Endothelial cell of umbilical vein (primary cell): Measurements from ENCODE around the gene OSBPL6. TPM values are rescaled to one million over a fixed set of nuclear protein-coding genes. Genes with fewer than 3 reads are reported as not detected.
A peak's percentile ranks its signal among the peaks of the same experiment; 100 is the strongest.

ENCODE experiments used
- BruUV-seq: library from RNA; stranded (reverse); fragments of 400-500 nt; replicated peaks from 2 replicates; lab custom pipeline; 2021; lab: Mats Ljungman, UMichigan
- CTCF ChIA-PET: fragments of 300-600, 350-600 bp; sonication (Branson Sonifier 250); formaldehyde crosslinking; loops from one replicate; lab custom pipeline; 2021; ENCODE audit warnings: antibody characterized with exemption, inconsistent platforms; lab: Charles Lee
- POLR2A ChIA-PET: fragments of 300-600, 350-600 bp; sonication (Branson Sonifier 250); formaldehyde crosslinking; loops from one replicate; lab custom pipeline; 2021; ENCODE audit warnings: antibody characterized with exemption, inconsistent platforms; lab: Charles Lee
- DNase-seq: peaks from one replicate; pipeline ENCODE4 v3.0.0-alpha.2; 2011; ENCODE audit warnings: low read depth, low spot score
- FAIRE-seq: peaks from 2 replicates; lab custom pipeline; 2011; peaks lifted over from hg19 to GRCh38; lab: Jason Lieb, UNC
- H2AFZ ChIP-seq: 2 replicates; pipeline ENCODE4 v1.6.0; 2012; ENCODE audit warnings: low read depth, low read length, control low read depth, inconsistent platforms
- H3K27ac ChIP-seq: 2 replicates; pipeline ENCODE4 v1.5.1; 2011; ENCODE audit warnings: low read depth, mild to moderate bottlenecking, control low read depth, low read length, moderate library complexity; ENCODE audit not compliant: insufficient read depth
- H3K27me3 ChIP-seq, 2 experiments: 2 replicates each; pipeline versions ENCODE4 v1.6.0 to v1.6.1; 2011; ENCODE audit warnings: low read length in 2 of 2, mixed read lengths in 1 of 2; ENCODE audit not compliant: control insufficient read depth in 2 of 2, insufficient read depth in 2 of 2
- H3K36me3 ChIP-seq, 2 experiments: 2 replicates in 1 of 2; 3 replicates in 1 of 2; pipeline ENCODE4 v1.5.1; 2011; ENCODE audit warnings: low read length in 2 of 2, mild to moderate bottlenecking in 1 of 2, moderate library complexity in 1 of 2; ENCODE audit not compliant: control insufficient read depth in 2 of 2, insufficient read depth in 2 of 2; ENCODE audit errors: extremely low read depth in 1 of 2
- H3K4me1 ChIP-seq: 3 replicates; pipeline ENCODE4 v1.5.1; 2011; ENCODE audit warnings: mild to moderate bottlenecking, low read length; ENCODE audit not compliant: control insufficient read depth, insufficient read depth; ENCODE audit errors: extremely low read depth
- H3K4me2 ChIP-seq: 2 replicates; pipeline ENCODE4 v1.6.1; 2011; ENCODE audit warnings: low read length, control low read depth, mixed read lengths; ENCODE audit not compliant: insufficient read depth
- H3K4me3 ChIP-seq, 3 experiments: fragments of 200-600 bp in 1 of 3; sonication (generic), shearing (Covaris generic) in 1 of 3; replicated peaks in 1 of 3; 2 replicates each; pipeline ENCODE4 v1.5.1; 2011 to 2016; ENCODE audit warnings: control low read depth in 3 of 3, low read length in 3 of 3, mild to moderate bottlenecking in 2 of 3, inconsistent platforms in 1 of 3, low read depth in 1 of 3, moderate library complexity in 1 of 3; ENCODE audit not compliant: insufficient read depth in 1 of 3
- H3K79me2 ChIP-seq: 2 replicates; pipeline ENCODE4 v1.6.0; 2012; ENCODE audit warnings: low read length, inconsistent platforms; ENCODE audit not compliant: control insufficient read depth, insufficient read depth
- H3K9ac ChIP-seq: replicated peaks from 2 replicates; pipeline ENCODE3; 2011; ENCODE audit warnings: low read length, control low read depth; ENCODE audit not compliant: insufficient read depth; ENCODE audit errors: extremely low read depth
- H3K9me1 ChIP-seq: replicated peaks from 3 replicates; pipeline ENCODE4 v1.6.0; 2011; ENCODE audit warnings: mild to moderate bottlenecking, low read length; ENCODE audit not compliant: control insufficient read depth, insufficient read depth; ENCODE audit errors: extremely low read depth
- H3K9me3 ChIP-seq: replicated peaks from 2 replicates; pipeline ENCODE4 v1.5.1; 2012; ENCODE audit warnings: low read length, inconsistent platforms; ENCODE audit not compliant: control insufficient read depth, insufficient read depth
- H4K20me1 ChIP-seq: replicated peaks from 2 replicates; pipeline ENCODE3; 2011; ENCODE audit warnings: mild to moderate bottlenecking, low read length; ENCODE audit not compliant: control insufficient read depth, insufficient read depth; ENCODE audit errors: extremely low read depth
- EZH2 ChIP-seq: IDR thresholded peaks from 2 replicates; pipeline ENCODE4 v1.6.1; 2012; ENCODE audit warnings: borderline replicate concordance, low read depth, mild to moderate bottlenecking, moderate library complexity, low read length, inconsistent platforms; ENCODE audit not compliant: severe bottlenecking
- FOS ChIP-seq: IDR thresholded peaks from 2 replicates; pipeline ENCODE4 v1.6.1; 2011; ENCODE audit warnings: mild to moderate bottlenecking, low read length, moderate library complexity, borderline replicate concordance; ENCODE audit not compliant: insufficient read depth
- GATA2 ChIP-seq: IDR thresholded peaks from 2 replicates; pipeline ENCODE4 v1.7.0; 2011; ENCODE audit warnings: low read depth, mild to moderate bottlenecking, moderate library complexity, mixed read lengths, low read length; ENCODE audit not compliant: insufficient read length, insufficient read depth
- MYC ChIP-seq: IDR thresholded peaks from one replicate; pipeline ENCODE4 v1.6.1; 2011; ENCODE audit warnings: mild to moderate bottlenecking, low read depth, low read length
- POLR2A ChIP-seq: IDR thresholded peaks from 2 replicates; pipeline ENCODE4 v1.6.1; 2012; ENCODE audit warnings: low read depth, mild to moderate bottlenecking, control low read depth, low read length
- POLR2AphosphoS5 ChIP-seq: IDR thresholded peaks from 2 replicates; pipeline ENCODE4 v1.6.1; 2012; ENCODE audit warnings: low read depth, mild to moderate bottlenecking, control low read depth, low read length, moderate library complexity; ENCODE audit not compliant: insufficient read depth
- dilution Hi-C: fragments of 300-500 bp; cut with MboI; formaldehyde crosslinking; loops from one replicate; pipeline ENCODE4 v1.15.0; 2019; ENCODE audit warnings: low sequenced_read_pairs; ENCODE audit not compliant: extremely low pct_ligation_motif_present
- intact Hi-C: fragments of 100-400 bp; cut with micrococcal nuclease; formaldehyde crosslinking; loops from one replicate; pipeline ENCODE4 v1.10.0; 2022
- polyA plus RNA-seq, 4 experiments: library from polyadenylated mRNA; depleted of rRNA in 3 of 4; stranded (reverse) in 3 of 4; unstranded in 1 of 4; fragments of >200 nt; gene quantifications; 2 replicates each; pipeline versions ENCODE4 v1.2.1 to v1.2.3, GENCODE V29; 2011 to 2012; ENCODE audit warnings: missing spikeins in 1 of 4
- total RNA-seq: library from RNA; stranded (reverse); gene quantifications from 2 replicates; pipeline ENCODE4 v1.2.3, GENCODE V29; 2021
- TF ChIP-seq, protein P1 (sequence below): IDR thresholded peaks from 2 replicates; pipeline ENCODE4 v1.6.1; 2011; ENCODE audit not compliant: insufficient read depth, insufficient read length
- TF ChIP-seq, protein P2 (sequence below), 2 donors: IDR thresholded peaks; 1 replicate in 1 of 2; 2 replicates in 1 of 2; pipeline ENCODE4 v1.5.1; 2011; ENCODE audit warnings: low read length in 2 of 2, mild to moderate bottlenecking in 2 of 2, moderate library complexity in 2 of 2, control low read depth in 1 of 2, inconsistent platforms in 1 of 2, low read depth in 1 of 2; ENCODE audit not compliant: insufficient read depth in 1 of 2; ENCODE audit errors: extremely low read depth in 1 of 2

Gene OSBPL6
- total and polyA plus RNA-seq, 2 donors (not counting 3 experiments of a cell fraction or from before 2014, with no cell fraction given): 1.5 to 2.3 TPM

DNA sequence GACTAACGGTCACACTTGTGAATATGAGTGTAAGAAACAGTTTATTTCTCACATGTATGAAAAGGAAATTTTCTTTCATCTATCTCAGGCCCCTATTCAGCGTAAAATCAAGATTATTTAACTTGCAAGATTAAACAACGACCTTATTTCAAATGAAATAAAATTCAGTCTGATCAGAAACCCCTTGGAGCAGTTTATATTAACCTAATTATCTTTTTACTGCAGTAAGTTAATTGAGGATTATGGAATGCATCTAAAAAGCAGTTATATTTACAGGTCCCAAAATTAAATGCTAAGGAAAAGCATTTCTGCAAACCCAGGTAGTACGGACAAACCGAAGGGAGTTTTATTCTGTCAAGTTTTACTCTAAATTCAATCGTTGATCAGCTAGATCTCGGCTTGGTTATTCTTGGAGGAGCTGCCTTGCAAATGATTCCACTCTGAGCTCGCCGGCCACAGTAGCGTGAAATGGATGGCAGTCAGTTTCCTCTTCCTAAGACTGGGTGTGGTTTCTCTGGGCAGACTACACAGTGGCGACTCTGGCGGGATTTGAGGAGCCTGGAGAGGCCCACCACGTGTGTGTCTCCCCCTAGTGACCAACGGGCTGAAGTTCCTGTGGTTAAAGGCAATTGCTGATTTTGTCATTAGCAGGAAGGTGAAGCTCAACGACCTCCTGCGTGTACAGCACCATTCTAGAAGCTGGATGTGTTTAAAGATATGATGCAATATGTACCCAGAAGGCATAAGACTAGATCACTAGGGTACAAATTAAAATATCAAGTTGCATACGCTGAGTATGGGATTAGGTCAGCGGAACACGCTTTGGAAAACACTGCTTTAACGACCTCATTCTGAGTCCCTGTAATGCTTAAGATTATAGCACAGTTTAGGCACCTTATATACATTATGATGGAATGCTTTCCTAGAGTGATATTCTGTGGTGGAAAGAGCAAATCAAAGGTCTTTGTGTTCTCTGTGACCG lies 220.2 kb downstream of the OSBPL6 start:
- Histone ChIP-seq H3K4me2 (peak overlapping the region; percentile 93), H3K9me3 (no peaks in the 10 kb centered on the region), H2AFZ (peak overlapping the region; percentile 84), H3K9ac (peak overlapping the region; percentile 95), H3K36me3 (peaks cover 0 to 2% of the 10 kb centered on the region in 2 experiments), H3K79me2 (no peaks in the 10 kb centered on the region), H3K4me1 (peaks cover 13% of the 10 kb centered on the region), H3K9me1 (no peaks in the 10 kb centered on the region), H3K4me3 (peak overlapping the region; percentile 49 to 91 (median 69)), H3K27ac (peak overlapping the region; percentile 91), H4K20me1 (no peaks in the 10 kb centered on the region), H3K27me3 (no peaks in the 10 kb centered on the region)
- dilution Hi-C loops: no loop called here
- ChIA-PET CTCF (interaction anchor here (0.6 to 5.3 kb wide), 54 partner anchors 9 to 432 kb away, joined by 3 to 122 read pairs (median 5); partner anchors contain the start of genes PJVK, PLEKHA3, PRKRA and RBM45), POLR2A (interaction anchor here (0.5 to 2.7 kb wide), 6 partner anchors 10 to 303 kb away, joined by 3 to 15 read pairs (median 4); partner anchors contain the start of genes PJVK, PRKRA and RBM45)
- TF ChIP-seq EZH2 (no peak), POLR2AphosphoS5 (peak; percentile 54), POLR2A (peak; percentile 86), GATA2 (no peak), FOS (no peak), MYC (no peak)
- TF ChIP-seq, protein P1, sequence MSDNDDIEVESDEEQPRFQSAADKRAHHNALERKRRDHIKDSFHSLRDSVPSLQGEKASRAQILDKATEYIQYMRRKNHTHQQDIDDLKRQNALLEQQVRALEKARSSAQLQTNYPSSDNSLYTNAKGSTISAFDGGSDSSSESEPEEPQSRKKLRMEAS: peak; percentile 62
- TF ChIP-seq, protein P2, sequence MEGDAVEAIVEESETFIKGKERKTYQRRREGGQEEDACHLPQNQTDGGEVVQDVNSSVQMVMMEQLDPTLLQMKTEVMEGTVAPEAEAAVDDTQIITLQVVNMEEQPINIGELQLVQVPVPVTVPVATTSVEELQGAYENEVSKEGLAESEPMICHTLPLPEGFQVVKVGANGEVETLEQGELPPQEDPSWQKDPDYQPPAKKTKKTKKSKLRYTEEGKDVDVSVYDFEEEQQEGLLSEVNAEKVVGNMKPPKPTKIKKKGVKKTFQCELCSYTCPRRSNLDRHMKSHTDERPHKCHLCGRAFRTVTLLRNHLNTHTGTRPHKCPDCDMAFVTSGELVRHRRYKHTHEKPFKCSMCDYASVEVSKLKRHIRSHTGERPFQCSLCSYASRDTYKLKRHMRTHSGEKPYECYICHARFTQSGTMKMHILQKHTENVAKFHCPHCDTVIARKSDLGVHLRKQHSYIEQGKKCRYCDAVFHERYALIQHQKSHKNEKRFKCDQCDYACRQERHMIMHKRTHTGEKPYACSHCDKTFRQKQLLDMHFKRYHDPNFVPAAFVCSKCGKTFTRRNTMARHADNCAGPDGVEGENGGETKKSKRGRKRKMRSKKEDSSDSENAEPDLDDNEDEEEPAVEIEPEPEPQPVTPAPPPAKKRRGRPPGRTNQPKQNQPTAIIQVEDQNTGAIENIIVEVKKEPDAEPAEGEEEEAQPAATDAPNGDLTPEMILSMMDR (IDR thresholded peaks at IDR 0.05; ENCODE audit: extremely low read depth in 1 of 2, insufficient read depth in 1 of 2, low read depth in 1 of 2, low read length in 2 of 2): peak; percentile 90 to 94
- intact Hi-C loops: loop anchor here (1.0 to 5.0 kb wide), 8 partner anchors 17 to 432 kb away; partner anchors contain the start of genes OSBPL6, PJVK, PLEKHA3 and PRKRA
- DNase-seq: peak; percentile 94
- TSS peak; percentile 80 for BruUV-seq
- FAIRE-seq: peak; percentile 91
